GM12872 (cell line): ENCODE data around the gene LACC1.

Source experiments
- CTCF ChIP-seq: IDR thresholded peaks from 3 replicates; pipeline ENCODE4 v1.5.1; 2011; ENCODE audit warnings: low read depth, mild to moderate bottlenecking, low read length, moderate library complexity; ENCODE audit not compliant: insufficient read depth

LACC1 gene

GRCh38 chr13:43929947-43930346 lies 50.2 kb downstream of the LACC1 start:
- TF ChIP-seq CTCF, result no peak

- TF ChIP-seq CTCF, result no peak
Measured at GRCh38 chr13:43933378-43933777, 53.7 kb downstream of the LACC1 start.

GRCh38 chr13:43934273-43934672 lies 54.6 kb downstream of the LACC1 start:
- no peak for TF ChIP-seq CTCF

GRCh38 chr13:43935878-43936277 lies 56.2 kb downstream of the LACC1 start:
- no peak for TF ChIP-seq CTCF

- TF ChIP-seq CTCF, result no peak
Measured at GRCh38 chr13:43936647-43937046, 56.9 kb downstream of the LACC1 start.

GRCh38 chr13:43937839-43938238 lies 58.1 kb downstream of the LACC1 start:
- no peak for TF ChIP-seq CTCF

GRCh38 chr13:43938449-43938848 lies 58.7 kb downstream of the LACC1 start:
- TF ChIP-seq CTCF, result no peak

GRCh38 chr13:43939086-43939485 lies 59.4 kb downstream of the LACC1 start:
- TF ChIP-seq CTCF, result no peak
